GM12874 (cell line): ENCODE results near the gene GALNT15.

Experiments
- CTCF ChIP-seq: IDR thresholded peaks from 2 replicates; pipeline ENCODE4 v1.5.1; 2011; ENCODE audit warnings: low read depth, mild to moderate bottlenecking, control low read depth, low read length, moderate library complexity; ENCODE audit not compliant: insufficient read depth

Gene GALNT15

GRCh38 chr3:16214366-16214765, 39.9 kb downstream of the GALNT15 start:
- no peak for TF ChIP-seq CTCF

GRCh38 chr3:16216373-16216935, 42.0 kb downstream of the GALNT15 start:
- TF ChIP-seq CTCF: no peak

- TF ChIP-seq CTCF: no peak
Measured at GRCh38 chr3:16219777-16220176, 45.3 kb downstream of the GALNT15 start.

GRCh38 chr3:16221990-16222389, 47.5 kb downstream of the GALNT15 start:
- no peak for TF ChIP-seq CTCF

- no peak for TF ChIP-seq CTCF
Measured at GRCh38 chr3:16222547-16222946, 48.1 kb downstream of the GALNT15 start.

- no peak for TF ChIP-seq CTCF
Measured at GRCh38 chr3:16224325-16224724, 49.8 kb downstream of the GALNT15 start.

- TF ChIP-seq CTCF: no peak
Measured at GRCh38 chr3:16227566-16227965, 53.1 kb downstream of the GALNT15 start.
